H1 (cell line): Measurements from ENCODE around the gene MASTL. TPM values are rescaled to one million over a fixed set of nuclear protein-coding genes. Genes with fewer than 3 reads are reported as not detected.
A peak's percentile ranks its signal among the peaks of the same experiment; 100 is the strongest.

Experiments used
- CHD1 ChIP-seq: IDR thresholded peaks from 2 replicates; pipeline ENCODE4 v1.6.1; 2012; ENCODE audit warnings: low read depth, low read length, improper control_type of control experiment
- CHD7 ChIP-seq: fragments of 300-600 bp; sonication (generic); IDR thresholded peaks from 2 replicates; pipeline ENCODE4 v1.7.1; 2012; ENCODE audit warnings: low read length, moderate library complexity, mild to moderate bottlenecking, inconsistent platforms; ENCODE audit not compliant: insufficient replicate concordance
- CTBP2 ChIP-seq: IDR thresholded peaks from 2 replicates; pipeline ENCODE4 v1.7.0; 2011; ENCODE audit warnings: borderline replicate concordance, mild to moderate bottlenecking, moderate library complexity, mixed read lengths, low read length; ENCODE audit not compliant: insufficient read depth, insufficient read length
- E2F6 ChIP-seq: IDR thresholded peaks from 2 replicates; pipeline ENCODE4 v1.6.1; 2012; ENCODE audit warnings: inconsistent platforms
- EGR1 ChIP-seq: IDR thresholded peaks from 2 replicates; pipeline ENCODE4 v1.6.1; 2011; ENCODE audit warnings: low read depth, low read length, borderline replicate concordance
- PHF8 ChIP-seq: fragments of 200-600 bp; sonication (generic); conservative IDR thresholded peaks from 2 replicates; pipeline ENCODE4 v1.7.1; 2012; ENCODE audit warnings: low read depth, mild to moderate bottlenecking, inconsistent platforms, low read length, moderate library complexity
- SAP30 ChIP-seq: fragments of 300-600 bp; sonication (generic); IDR thresholded peaks from 2 replicates; pipeline ENCODE4 v1.7.1; 2012; ENCODE audit warnings: low read length, moderate library complexity, mild to moderate bottlenecking, inconsistent platforms; ENCODE audit not compliant: insufficient read depth, insufficient replicate concordance
- SP2 ChIP-seq: IDR thresholded peaks from 2 replicates; pipeline ENCODE4 v1.6.1; 2012; ENCODE audit warnings: mild to moderate bottlenecking, low read length, inconsistent platforms
- SUZ12 ChIP-seq: fragments of 200-600 bp; sonication (generic); IDR thresholded peaks from 2 replicates; pipeline ENCODE4 v1.6.1; 2012; ENCODE audit warnings: mild to moderate bottlenecking, inconsistent platforms, low read length, moderate library complexity, mixed read lengths
- polyA plus RNA-seq, 7 experiments: library from polyadenylated mRNA; depleted of rRNA in 3 of 7; stranded (reverse) in 5 of 7; unstranded in 2 of 7; fragments of >200 nt in 5 of 7; fragments of 200-250 nt in 2 of 7; gene quantifications; 1 replicate in 5 of 7; 2 replicates in 1 of 7; 4 replicates in 1 of 7; pipeline versions ENCODE4 v1.2.1 to v1.2.3, GENCODE V29; 2011 to 2013; ENCODE audit warnings: missing spikeins in 2 of 7, mixed read lengths in 2 of 7
- total RNA-seq: library from RNA; stranded (reverse); fragmentation: NEBNext Ultra II Directional; extraction: Animal tissue kit (Norgen Biotek cat#: 25700); gene quantifications from 2 replicates; pipeline ENCODE4 v1.2.1, GENCODE V29; 2021

MASTL gene
- total and polyA plus RNA-seq, 2 of the 8 experiments (the other 6 are each of a cell fraction or from before 2014, with no cell fraction given), result 14.9 to 42.5 TPM

- TF ChIP-seq CHD7 (no peak), E2F6 (peak; percentile 61; the same call in 1 of the 2 replicates), SP2 (no peak), SUZ12 (no peak), SAP30 (no peak), EGR1 (peak; percentile 77; the same call in 1 of the 2 replicates), CHD1 (no peak; the same call in 1 of the 2 replicates), PHF8 (peak; percentile 71), CTBP2 (no peak)
Measured at GRCh38 chr10:27155066-27155754, at the start of gene MASTL (continued).
